Bronchial epithelial cell (primary cell): ENCODE data around the gene CBLN4. TPM values are rescaled to one million over a fixed set of nuclear protein-coding genes. Genes with fewer than 3 reads are reported as not detected.

Source experiments
- DNase-seq: peaks from one replicate; pipeline ENCODE4 v3.0.0-alpha.2; 2010; ENCODE audit warnings: low read depth
- FAIRE-seq: peaks from 2 replicates; lab custom pipeline; 2011; peaks lifted over from hg19 to GRCh38; lab: Jason Lieb, UNC
- H3K27me3 ChIP-seq: 2 replicates; pipeline ENCODE4 v1.5.1; 2011; ENCODE audit warnings: low read length; ENCODE audit not compliant: control insufficient read depth, insufficient read depth
- H3K36me3 ChIP-seq: 2 replicates; pipeline ENCODE4 v1.5.1; 2011; ENCODE audit warnings: low read length; ENCODE audit not compliant: control insufficient read depth, insufficient read depth
- H3K4me3 ChIP-seq: 2 replicates; pipeline ENCODE4 v1.5.1; 2011; ENCODE audit warnings: mild to moderate bottlenecking, low read depth, low read length, control low read depth
- total RNA-seq: library from RNA; depleted of rRNA; stranded (reverse); fragments of >200 nt; gene quantifications from 2 replicates; pipeline ENCODE4 v1.2.1, GENCODE V29; 2014
- TF ChIP-seq, protein P1 (sequence below): IDR thresholded peaks from 2 replicates; pipeline ENCODE4 v1.5.1; 2011; ENCODE audit warnings: mild to moderate bottlenecking, moderate library complexity, low read length, control low read depth, inconsistent platforms; ENCODE audit not compliant: insufficient read depth, severe bottlenecking

CBLN4 gene
- total RNA-seq, 1 donor from 2014 or later = not detected

DNA sequence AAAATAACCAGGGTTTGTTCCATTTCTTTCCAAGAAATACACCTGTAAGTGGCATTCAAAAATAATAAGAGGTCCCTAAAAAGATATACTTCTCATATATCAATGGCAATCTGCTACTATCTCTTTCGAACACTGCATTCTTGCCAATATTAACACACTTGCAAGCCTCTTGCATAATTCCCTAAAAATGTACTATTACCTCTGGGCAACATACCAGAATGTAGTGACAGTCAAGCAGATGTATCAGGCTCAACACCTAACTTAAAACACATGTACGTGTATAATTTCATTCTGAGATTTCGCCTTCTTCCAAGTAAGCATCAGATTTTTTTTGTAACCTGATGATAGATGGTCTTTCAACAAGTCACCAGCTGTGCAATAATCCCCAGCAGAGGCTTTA, 3.4 kb downstream of the CBLN4 start:
- no peak for DNase-seq

DNA sequence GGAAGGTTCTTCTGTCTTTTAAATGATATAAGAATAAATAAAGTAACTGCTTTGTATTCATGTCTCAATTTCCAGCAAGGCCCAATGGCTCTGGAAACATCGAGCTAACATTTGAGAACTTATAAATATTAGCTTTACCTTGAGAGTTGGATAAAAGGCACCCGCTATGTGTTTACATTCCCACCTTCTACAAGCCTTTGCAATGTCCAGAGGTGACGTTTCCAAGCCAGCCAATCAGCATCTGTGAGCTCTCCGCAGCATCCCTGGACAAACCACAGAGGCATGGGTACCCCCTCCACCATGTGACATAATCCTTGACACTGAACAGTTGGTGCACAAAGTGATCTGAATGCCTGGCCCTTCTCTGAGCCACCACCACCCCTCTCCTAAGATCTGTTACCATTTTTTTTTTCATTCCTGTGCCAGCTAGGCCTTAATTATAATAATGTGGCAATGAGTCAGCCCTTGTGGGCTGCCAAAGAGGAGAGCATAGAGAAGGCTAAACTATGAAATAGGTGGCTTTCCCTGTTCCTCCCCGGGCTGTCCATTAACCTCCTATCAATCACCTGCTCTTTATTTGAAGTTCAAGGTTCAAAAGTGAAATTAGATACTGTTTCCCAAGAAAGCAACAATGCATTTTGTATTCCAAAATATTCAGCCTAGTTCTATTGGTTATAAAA, 4.1 kb downstream of the CBLN4 start:
- no peak overlapping the region for H3K4me3 ChIP-seq
- H3K36me3 ChIP-seq = no peaks in the 10 kb centered on the region
- TF ChIP-seq, protein P1, sequence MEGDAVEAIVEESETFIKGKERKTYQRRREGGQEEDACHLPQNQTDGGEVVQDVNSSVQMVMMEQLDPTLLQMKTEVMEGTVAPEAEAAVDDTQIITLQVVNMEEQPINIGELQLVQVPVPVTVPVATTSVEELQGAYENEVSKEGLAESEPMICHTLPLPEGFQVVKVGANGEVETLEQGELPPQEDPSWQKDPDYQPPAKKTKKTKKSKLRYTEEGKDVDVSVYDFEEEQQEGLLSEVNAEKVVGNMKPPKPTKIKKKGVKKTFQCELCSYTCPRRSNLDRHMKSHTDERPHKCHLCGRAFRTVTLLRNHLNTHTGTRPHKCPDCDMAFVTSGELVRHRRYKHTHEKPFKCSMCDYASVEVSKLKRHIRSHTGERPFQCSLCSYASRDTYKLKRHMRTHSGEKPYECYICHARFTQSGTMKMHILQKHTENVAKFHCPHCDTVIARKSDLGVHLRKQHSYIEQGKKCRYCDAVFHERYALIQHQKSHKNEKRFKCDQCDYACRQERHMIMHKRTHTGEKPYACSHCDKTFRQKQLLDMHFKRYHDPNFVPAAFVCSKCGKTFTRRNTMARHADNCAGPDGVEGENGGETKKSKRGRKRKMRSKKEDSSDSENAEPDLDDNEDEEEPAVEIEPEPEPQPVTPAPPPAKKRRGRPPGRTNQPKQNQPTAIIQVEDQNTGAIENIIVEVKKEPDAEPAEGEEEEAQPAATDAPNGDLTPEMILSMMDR = no peak
- FAIRE-seq (no peak), DNase-seq (no peak)
- peaks cover 15% of the 10 kb centered on the region for H3K27me3 ChIP-seq

More for the DNA sequence above, 3.4 kb downstream of the CBLN4 start:
- Histone ChIP-seq H3K4me3 (no peak overlapping the region), H3K27me3 (peaks cover 15% of the 10 kb centered on the region), H3K36me3 (no peaks in the 10 kb centered on the region)
- TF ChIP-seq, protein P1 = no peak
- no peak for FAIRE-seq

GRCh38 chr20:55978550-55978949, 26.8 kb downstream of the CBLN4 start:
- FAIRE-seq (no peak), DNase-seq (no peak)
- Histone ChIP-seq H3K27me3 (no peaks in the 10 kb centered on the region), H3K4me3 (no peak overlapping the region), H3K36me3 (no peaks in the 10 kb centered on the region)
- TF ChIP-seq, protein P1 = no peak

GRCh38 chr20:55977690-55978459, 27.4 kb downstream of the CBLN4 start:
- DNase-seq (no peak), FAIRE-seq (no peak)
- TF ChIP-seq, protein P1 = no peak

DNA sequence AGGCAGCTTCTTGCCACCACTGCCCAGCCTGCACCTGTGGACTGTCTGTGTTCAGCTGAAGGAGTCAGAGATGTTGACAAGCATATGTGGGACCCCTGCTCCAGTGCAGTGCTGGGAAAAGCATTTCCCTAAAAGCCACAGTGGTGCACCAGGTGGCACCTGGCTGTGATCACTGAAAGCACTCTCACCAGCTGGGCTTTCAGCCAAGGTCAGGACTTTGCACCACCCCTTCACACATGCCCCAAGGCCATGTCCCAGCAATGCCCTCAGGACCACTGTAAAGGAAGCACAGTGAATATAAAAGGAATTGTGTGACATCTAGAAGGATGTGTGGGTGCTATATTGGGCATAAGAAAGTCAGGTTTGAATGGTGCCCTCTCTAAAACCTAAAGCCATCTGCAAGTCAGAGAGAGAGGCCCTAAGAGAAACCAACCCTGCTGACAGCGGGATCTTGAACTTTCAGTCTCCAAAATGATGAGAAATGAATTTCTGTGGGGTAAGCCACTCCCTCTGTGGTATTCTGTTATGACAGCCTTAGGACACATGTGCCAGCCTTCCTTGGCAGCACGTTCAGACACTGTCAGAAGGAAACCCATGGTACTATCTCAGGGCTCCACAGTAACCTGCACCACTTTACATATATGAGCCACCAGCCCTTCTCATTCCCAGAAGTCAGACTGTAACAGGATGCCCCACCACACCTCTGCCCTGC, 30.7 kb downstream of the CBLN4 start:
- FAIRE-seq (no peak), DNase-seq (no peak)
- Histone ChIP-seq H3K27me3 (no peaks in the 10 kb centered on the region), H3K36me3 (no peaks in the 10 kb centered on the region), H3K4me3 (no peak overlapping the region)
- TF ChIP-seq, protein P1 = no peak

More at GRCh38 chr20:55977690-55978459, 27.4 kb downstream of the CBLN4 start:
- Histone ChIP-seq H3K27me3 (no peaks in the 10 kb centered on the region), H3K36me3 (no peaks in the 10 kb centered on the region), H3K4me3 (no peak overlapping the region)
